Activated CD4-positive, alpha-beta T cell treated with anti-CD3 and anti-CD28 coated beads, Interleukin-2, Interleukin-4, amounts not matched to agents 100 ng/mL and 50 ng/mL, durations not matched to agents 16 hours and 8 hours (primary cell): Measurements from ENCODE around the gene RBM18.

Experiments used
- DNase-seq: peaks from one replicate; pipeline ENCODE4 v3.0.0-alpha.2; 2020; ENCODE audit warnings: low spot score

Gene RBM18

DNA sequence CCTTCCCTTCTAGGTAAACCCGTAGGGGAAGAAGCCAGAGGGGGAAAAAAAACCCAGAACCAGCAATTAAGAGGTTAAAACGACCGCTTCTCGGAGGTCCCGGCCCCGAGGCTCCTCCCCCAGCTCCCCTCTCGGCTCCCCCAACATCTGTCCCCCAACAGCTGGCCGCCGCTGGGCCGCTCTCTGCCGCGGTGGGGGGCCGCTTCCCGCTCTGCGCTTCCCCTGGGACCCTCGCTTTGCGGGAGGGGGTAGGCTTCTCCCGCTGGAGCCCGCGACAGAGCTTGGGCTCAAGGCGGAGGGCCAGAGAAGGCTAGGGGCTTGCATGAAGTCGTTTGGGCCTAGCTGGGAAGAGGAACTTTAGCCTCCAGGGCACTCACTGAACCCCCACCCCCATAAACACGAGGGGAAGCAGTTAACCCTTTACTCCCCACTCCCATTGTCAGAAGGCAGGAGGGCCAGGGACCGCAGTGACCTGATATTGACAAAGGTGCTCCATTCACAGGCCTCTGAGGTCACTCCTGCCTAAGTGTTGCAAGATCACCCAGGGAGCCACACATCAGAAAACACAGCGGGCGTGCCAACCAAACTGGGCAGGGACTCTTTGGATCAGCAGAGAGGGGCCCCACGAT is 43.3 kb downstream of the RBM18 start:
- no peak for DNase-seq

DNA sequence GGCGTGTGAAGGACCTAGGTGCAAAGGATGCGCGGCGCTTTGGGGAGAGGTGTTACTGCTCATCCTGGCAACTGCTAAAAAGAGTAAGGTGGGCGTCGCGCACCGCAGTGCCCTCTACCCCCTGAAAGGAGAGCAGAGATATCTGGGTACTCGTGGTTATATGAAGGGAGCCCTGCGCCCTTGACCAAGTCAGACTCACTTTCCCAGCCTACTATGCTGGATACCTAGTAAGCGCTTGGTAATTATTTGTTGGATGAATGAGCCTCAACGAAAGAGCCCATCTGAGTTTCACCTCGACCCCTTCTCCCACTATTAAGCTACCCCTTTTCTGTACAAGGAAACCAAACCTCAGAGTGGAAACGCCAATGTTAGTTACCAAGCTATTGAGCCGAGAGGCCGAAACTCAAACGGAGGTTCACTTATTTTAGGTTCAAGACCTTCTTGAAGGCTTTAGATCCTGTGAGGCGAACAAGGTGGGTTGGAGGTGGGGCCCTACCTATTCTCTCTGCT is 43.9 kb downstream of the RBM18 start:
- no peak for DNase-seq

DNA sequence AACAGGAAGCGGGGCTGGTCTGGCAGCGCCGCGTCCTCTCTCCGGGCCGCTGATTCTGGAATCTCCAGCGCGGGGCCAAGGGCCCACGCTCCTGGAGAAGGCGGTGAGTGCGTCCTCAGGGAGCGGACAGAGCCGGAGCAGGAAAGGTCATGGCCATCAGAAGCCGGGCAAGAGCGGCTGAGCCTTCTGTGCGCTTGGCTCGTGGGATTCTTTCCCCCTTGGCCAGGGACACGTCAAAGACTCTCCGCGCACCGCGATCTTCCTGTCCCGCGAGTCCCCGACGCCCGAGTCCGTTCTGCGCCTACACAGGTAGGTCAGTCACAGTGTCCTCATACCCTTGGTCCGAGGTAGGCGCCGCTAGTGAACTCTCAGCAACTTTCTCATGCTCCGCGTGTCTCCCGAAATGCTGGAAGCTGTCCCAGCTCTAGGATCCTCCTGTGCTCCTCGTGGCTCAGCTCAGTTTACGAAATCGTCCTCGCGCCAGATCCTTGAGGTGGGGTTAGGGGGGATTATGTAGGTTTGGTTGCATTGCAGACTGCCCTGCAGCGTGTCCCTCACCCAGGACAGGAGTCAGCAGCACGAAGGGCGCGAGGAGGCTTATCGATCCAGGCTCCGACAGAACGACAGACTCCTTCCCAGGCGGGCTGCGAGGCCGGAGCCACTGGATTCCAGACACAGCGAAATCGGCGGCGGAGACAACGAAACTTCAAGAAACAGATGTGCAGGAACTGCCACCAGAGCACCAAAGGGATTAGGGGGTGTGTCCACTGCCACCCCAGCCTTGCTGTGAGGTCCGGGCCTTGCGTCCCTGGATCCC is 44.6 kb downstream of the RBM18 start:
- no peak for DNase-seq

DNA sequence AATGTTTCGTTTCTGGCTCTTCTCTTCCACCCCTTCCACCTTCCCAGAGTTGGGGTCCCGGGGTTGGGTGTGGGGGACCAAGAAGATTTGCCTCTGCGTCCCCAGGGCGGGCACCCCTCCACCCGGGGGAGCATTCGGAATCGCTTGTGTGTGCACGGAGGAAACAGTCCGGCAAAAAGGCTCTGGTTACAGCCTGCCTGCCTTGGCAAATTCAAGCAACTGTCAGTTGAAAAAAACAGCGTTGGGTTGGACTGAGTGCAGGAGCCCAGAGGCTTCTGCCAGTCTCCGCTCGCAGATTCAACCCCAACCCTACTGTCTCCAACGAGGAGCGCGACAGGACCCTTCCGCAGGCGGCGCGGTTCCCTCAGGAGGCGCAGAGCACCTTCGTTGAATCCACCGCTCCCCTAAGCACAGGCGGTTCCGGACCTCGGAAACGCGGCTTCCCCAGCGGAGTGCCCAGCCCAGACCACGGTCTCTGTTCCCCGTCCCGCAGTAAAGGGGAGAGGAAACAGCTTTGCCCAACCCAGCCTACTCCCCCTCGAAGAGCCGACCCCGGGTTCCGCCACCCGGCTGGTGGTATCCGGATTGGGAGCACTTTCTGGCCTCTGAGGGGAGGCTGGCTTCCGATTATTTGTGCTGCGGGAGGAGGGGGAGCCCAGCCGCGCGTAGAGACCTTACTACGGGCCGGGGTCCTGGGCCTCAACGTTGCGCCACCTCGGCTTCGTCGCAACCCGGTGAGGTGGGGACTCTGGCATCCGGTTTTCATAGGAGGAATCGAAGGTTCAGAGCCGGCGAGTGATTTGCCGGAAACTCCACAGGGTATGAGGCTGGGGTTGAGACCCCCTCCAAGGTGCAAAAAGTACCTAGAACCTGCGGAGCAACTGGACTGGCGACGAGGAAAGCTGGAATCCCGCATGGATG is 45.4 kb downstream of the RBM18 start:
- no peak for DNase-seq

DNA sequence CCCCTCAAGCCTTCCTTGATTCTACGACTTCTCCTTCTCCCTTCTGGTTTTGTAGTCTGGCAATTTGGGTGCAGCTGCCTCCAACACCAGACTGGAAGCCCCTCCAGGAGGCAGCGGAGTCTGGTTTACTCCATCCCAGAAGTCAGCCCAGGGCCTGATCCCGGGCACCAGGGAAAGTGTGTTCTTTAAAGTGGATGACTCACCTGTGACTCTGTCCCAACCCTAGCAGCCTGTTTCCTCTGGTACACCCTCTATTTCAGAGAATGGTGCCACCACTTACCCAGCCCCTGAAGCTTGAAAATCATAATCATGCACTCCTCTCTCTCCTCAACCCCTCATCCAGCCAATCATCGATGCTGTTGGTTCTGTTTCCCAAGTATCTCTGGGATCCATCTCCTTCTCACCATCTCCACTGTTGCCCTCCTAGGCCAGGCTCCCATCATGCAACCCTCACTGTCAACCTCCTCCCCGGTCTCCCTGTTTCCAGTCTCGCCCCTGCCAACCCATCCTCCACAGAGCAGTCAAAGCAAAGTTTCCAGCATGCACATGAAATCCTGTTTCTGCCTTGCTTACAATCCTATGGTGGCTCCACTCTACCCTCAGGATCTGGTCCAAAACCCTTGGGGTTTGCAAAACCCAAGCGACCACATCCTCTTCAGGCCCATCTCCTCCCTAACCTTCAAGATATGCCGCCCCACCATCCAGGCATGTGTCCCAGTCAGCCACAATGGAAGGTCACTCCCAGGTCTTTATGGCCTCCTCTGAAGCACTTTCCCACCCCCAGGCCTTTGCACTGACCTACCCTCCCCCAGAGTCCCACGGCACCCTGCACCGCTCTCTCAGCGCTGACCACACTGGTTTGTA is 46.3 kb downstream of the RBM18 start:
- DNase-seq, result no peak

DNA sequence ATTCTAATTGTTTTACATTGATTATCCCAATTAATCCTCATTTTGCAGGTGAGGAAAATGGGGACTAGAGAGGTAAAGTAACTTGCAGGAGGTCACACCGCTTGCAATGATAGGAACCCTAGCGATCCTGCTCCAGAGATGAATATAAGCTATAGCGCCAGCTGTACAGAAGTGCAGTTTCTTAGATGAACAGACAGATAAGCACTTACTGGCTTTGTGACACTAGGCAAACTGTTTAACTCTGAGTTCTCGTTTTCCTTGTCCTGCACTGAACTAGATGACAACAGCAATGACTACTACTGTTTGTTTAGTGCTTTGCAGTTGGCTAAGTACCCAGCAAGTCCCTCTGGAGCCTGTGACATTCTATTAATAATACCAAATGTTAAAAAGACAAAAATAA is 47.0 kb downstream of the RBM18 start:
- DNase-seq, result peak; percentile 13

DNA sequence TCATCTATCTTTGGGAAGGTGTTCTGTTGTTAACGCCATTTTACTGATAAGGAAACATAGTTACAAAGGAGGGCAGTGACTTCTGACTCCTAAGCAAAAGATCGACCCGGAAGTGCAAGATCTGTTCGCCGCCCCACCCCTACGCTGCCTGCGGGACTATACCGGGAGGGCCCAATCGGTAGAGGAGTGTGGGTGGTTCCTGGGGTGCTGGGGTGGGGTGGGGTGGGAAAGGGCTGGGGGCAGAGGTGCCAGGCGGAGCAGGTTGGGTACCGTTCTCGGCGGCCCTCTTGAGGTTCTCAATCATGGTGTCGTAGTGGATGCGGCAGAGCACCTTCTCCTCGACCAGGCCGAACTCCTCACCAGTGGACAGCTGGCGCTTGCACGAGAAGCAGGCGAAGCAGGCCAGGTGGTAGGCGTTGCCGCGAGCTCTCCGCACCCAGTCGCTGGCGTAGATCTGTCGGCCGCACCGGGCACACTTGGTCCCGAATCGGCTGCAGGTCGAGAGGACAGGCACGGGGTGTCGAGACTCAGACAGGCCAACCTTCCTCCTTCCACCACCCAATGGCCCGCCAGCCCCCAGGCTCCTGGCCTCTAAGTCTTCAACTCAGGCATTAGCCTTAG is 47.7 kb downstream of the RBM18 start:
- no peak for DNase-seq

DNA sequence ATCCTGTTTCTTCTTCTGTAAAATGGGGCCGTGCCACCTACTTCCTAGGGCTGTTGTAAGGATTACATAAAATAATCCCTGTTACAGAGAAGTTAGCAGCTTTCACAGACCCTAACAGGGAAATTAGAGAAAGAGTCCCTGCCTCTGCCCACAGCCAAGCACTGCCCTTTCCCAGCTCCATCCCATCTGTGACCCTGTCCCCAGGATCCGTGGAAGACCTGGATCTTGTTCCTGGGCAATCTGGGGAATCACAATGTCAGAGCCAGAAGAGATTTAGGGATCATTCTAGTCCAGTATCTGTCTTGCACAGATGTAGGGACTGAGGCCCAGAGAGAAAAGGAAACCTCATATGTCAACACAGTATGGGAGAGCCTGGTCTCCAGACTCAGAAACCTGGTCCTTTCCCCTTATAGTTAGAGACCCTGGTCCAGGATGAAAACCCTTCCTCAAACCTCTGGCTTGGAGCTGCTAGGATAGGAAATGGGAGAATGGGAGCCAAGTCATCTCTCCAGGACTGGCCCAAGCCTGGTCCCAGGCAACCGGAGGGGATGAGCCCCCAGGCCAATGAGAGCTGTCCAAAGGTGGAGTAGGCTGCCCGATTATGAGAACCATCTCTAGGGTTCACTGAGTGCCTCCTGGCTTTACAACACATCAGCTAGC is 48.4 kb downstream of the RBM18 start:
- no peak for DNase-seq

DNA sequence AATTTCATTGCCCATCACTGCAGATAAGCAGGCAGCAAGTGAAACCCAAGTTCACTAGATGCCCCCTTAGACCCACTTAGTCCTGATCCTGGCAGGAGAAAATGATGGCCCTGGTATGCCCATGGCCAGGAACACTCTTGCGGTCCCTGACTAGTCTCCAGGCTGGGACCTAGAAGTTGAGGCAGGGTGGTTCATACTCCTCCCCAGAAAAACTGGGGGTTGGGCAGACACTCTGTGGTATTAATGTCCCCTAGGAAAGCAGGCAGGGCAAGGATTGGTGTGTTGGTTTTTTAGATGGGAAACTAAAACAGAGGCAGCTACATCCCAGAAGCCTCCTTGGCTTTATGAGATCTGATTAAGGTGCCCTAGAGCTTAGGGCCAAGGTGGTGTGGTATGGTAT is 49.0 kb downstream of the RBM18 start:
- no peak for DNase-seq

DNA sequence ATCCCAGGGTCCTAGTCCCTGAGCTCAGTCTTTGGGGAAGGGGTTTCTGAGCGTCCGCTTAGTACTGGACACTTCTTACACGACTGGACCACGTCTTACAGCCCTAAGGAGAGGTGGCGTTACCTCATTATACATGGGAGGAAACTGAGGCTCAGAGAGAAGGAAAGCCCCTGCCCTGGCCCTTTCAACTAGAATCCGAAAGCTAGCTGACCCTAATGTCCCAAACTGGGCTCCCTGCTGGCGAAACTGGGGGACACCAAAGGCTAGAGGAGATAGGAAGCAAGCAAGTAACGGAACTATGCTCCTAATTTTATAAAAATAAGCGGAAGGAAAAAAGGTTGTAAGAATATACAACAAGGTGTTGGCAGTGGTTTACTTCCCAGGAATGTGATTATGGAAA is 50.1 kb downstream of the RBM18 start:
- DNase-seq, result no peak

DNA sequence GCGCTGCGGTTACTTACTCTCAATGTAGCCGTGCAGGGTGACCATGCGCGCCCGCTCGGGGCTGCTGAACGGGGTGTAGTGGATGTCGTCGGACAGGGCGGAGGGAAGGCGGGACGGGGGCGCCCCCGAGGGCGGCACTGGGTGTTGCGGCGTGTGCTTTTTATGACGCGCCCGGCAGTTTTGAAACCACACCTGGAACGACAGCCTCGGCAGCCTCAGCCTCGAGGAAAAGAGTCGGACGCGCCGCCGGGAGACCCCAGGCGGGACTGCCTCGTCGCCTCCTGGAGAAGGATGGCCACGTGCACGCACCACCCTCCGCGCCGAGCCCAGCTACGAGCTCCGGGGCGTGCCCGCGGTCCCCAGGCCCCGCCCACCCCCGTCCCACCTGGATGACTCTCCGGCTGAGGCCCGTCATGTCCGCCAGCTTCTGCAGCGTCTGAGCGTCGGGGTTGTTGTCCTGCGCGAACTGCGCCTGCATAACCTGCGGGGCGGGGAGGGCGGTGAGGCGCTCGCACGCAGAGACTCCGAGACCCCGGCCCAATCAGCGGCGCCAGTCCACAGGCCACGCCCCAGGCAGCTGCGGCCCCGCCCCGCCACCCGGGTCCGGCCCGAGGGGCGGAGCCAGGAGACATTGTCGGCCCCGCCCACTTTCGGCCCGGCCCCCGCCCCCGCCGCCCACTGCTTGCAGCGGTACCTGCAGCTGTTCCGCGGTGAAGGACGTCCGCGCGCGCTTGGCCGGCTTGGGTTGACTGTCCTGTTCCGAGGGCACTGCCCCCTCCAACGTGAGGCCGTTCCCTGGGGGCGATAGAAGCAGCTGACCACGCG is 50.8 kb downstream of the RBM18 start:
- peak; percentile 54 for DNase-seq

DNA sequence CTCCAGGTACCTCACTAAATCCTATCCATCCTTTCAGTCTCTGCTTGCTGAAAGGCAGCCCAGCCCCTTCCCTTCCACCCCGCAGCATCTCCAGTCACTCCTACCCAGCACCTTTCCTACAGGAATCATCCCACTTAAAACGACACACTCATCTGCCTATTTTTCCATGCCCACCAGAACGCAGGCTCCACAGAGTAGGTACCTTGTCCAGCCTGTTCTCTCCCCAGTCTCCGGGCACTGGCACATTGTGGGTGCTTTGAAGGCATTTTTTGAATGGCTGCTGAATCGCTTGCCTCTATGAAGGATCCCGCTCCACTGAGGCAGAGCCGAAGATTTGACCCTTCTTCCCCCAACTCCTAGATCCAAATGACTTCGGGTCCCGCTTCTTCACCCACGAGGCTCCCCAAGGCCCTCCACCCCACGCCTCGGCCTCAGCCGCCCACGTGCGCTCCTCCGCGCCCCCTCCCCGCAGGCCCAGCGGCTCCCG is 51.5 kb downstream of the RBM18 start:
- no peak for DNase-seq

DNA sequence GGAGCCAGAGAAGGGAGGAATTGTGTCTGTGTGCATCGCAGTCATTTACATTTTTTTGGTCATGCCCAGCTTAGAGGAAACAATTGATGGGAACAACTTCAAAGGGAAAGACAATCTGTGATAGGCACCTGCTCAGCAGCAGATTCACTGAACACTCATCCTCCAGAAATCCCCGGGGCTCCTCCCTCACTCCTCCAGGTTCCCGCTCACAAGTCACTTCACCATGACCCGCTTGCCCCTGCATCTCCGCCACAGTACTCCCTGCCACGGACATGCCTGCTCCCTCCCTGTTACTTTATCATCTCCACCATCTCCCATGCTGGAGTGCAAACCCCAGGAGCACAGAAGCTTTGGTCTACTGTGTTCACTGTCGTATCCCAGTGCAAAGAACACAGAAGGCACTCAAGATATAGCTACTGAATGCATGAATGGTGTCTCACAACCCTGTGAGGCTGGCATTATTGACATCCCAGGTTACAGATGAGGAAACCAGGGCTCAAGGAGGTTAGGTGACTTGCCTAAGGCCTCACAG is 52.1 kb downstream of the RBM18 start:
- DNase-seq, result no peak

DNA sequence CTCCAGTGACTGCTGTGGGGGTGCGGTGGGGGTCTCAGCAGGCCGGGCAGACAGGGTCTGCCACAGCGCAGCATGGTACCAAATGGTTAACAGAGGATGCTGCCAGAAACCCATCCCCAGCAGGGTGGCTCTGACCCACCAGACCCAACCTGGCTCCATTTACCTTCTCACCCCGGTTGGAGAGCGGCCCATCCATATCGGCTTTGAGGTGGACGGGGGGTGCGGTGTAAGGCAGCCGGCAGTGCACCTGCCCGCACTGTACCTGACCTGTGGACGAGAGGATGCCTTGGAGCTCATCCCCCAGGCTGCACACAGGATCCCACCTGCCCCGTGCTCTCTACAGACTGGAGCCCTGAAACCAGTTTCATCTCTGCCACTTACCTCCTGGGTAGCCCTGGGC is 55.2 kb downstream of the RBM18 start:
- DNase-seq, result no peak

DNA sequence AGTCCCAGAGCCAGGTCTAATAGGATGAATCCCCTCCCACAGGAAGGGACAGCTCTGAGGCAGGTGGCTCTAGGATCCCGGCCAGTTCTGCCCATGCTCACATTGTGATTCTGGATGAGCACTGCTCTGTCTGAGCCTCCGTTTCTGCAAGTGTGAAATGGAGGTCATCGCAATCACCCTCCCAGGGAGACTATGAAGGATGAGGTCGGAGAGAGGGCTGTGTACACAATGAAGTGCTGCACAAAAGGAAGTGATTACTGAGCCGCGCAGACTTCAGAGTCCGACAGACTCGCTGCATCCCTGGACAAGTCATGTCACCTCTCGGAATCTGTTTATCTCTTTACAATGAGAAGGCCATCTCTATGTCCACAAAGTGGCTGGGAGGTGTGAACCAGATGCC is 57.5 kb downstream of the RBM18 start:
- no peak for DNase-seq

DNA sequence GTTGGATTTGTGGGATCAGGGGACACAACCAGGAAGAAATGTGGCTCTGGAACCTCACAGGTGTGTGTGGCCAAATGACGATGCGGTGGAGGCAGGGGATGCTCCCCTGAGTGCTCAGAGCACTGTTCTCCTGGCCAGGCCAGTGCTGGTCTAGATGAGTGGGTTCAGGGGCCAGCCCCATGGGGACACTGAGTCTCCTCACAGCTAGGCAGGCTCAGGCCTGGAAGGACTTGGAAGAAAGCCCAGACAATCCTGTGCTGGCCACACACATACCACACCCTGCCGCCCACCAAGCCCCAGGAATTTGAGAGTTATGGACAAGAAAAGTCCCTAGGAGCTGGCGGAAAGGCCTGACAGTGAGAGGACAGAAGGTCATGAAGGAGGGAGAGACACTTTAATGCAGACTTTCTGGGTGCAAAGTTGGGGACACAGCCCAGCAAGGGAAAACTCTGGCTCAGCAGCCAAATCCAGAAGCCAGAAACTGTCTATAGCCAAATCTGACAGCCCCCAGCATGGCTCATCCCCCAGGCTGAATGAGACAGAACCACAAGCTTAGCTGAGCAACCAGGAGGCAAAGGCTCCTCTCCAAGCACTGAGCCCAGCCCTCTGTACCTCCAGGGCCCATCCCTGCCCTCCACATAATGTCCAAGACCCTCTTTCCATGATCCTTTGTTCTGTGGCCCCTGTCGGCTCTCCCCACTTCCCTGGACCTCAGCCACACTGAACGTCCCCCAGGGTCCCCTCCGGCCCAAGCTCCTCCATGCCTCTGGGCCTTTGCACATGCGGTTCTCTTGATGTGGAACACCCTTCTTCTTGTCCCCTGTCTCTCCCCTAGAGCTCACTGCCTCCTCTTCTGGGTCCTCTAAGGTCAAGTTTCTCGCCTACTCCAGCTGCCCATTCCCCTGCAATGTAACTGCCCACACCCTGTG is 58.3 kb downstream of the RBM18 start:
- DNase-seq, result no peak

DNA sequence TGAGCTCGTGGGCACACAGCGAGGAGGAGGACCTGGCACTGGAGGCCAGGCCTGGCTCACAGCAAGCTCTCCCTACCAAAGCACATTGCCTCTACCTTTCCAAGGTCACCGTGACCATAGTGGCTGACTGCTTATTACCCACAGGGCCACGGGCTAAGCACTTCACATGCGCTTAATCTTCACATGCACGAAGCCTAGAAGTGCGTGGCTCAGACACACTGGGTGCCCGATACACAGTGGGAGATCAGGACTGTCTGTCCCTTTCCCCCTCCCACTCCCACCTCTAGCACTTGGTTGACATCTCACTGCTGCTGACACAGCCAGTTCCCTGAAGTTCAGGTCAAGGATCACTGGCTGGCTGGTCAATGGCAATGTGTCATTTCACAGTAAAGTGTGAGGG is 59.5 kb downstream of the RBM18 start:
- no peak for DNase-seq

DNA sequence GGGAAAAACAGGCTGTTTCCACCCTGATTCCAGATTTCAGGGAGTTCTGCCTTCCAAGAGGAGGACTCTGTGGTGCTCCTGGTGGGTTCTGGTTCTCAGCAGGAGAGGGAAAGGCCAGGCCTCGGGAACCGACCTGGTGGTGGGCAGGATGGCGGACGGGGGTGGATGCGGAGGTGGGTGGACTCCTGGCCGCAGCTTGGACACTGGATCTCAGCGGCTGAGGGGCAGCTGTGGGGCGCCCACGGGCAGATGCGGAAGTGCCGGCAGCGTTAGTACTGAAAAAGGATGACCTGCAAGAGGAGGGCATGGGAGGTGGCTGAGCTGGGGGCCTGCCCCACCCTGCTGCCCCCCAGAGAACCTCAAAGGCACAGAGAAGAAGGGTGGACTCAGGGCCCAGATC is 60.1 kb downstream of the RBM18 start:
- DNase-seq, result no peak
